HL-60/S4 treated with retinoic acid at 250 ng/mL for 4 days and 3 days (cell line): Measurements from ENCODE around the gene TACC2.
"Not testable (repeated sequence)": the region's sequence is repeated elsewhere in the genome, so short reads cannot be mapped to it uniquely, and the experiment has no call there.

Experiments used
- in situ Hi-C: fragments of 300-500 bp; cut with MboI; formaldehyde crosslinking; loops from 2 replicates; pipeline ENCODE4 v1.7.0; 2022; ENCODE audit warnings: low sequenced_read_pairs

The TACC2 gene

GRCh38 chr10:122089311-122090017 lies 100.5 kb downstream of the TACC2 start:
- in situ Hi-C loops: no loop called here

- in situ Hi-C loops: no loop called here
Measured at GRCh38 chr10:122091722-122092121, 102.8 kb downstream of the TACC2 start.

- in situ Hi-C loops: no loop called here
Measured at GRCh38 chr10:122093076-122093475, 104.1 kb downstream of the TACC2 start.

- in situ Hi-C loops: not testable (repeated sequence)
Measured at GRCh38 chr10:122096181-122096580, 107.2 kb downstream of the TACC2 start.

GRCh38 chr10:122096705-122097104 lies 107.7 kb downstream of the TACC2 start:
- in situ Hi-C loops: no loop called here

- in situ Hi-C loops: no loop called here
Measured at GRCh38 chr10:122097935-122098334, 109.0 kb downstream of the TACC2 start.

- in situ Hi-C loops: no loop called here
Measured at GRCh38 chr10:122098924-122099323, 110.0 kb downstream of the TACC2 start.

- in situ Hi-C loops: no loop called here
Measured at GRCh38 chr10:122099562-122099961, 110.6 kb downstream of the TACC2 start.

GRCh38 chr10:122102146-122102868 lies 113.3 kb downstream of the TACC2 start:
- in situ Hi-C loops: no loop called here

GRCh38 chr10:122102869-122103525 lies 114.0 kb downstream of the TACC2 start:
- in situ Hi-C loops: no loop called here

- in situ Hi-C loops: no loop called here
Measured at GRCh38 chr10:122103592-122103991, 114.6 kb downstream of the TACC2 start.

- in situ Hi-C loops: not testable (repeated sequence)
Measured at GRCh38 chr10:122108786-122109185, 119.8 kb downstream of the TACC2 start.

- in situ Hi-C loops: no loop called here
Measured at GRCh38 chr10:122112021-122112616, 123.2 kb downstream of the TACC2 start.

GRCh38 chr10:122112625-122113160 lies 123.7 kb downstream of the TACC2 start:
- in situ Hi-C loops: no loop called here

GRCh38 chr10:122113161-122113944 lies 124.4 kb downstream of the TACC2 start:
- in situ Hi-C loops: no loop called here

GRCh38 chr10:122113945-122114747 lies 125.2 kb downstream of the TACC2 start:
- in situ Hi-C loops: no loop called here

- in situ Hi-C loops: no loop called here
Measured at GRCh38 chr10:122115874-122116273, 126.9 kb downstream of the TACC2 start.

- in situ Hi-C loops: no loop called here
Measured at GRCh38 chr10:122116331-122116730, 127.4 kb downstream of the TACC2 start.

GRCh38 chr10:122117475-122117874 lies 128.5 kb downstream of the TACC2 start:
- in situ Hi-C loops: no loop called here
